Fibroblast of skin of left biceps (primary cell): ENCODE measurements around the gene RIC8A.
A peak's percentile ranks its signal among the peaks of the same experiment; 100 is the strongest.

Experiments used
- DNase-seq, 2 experiments: peaks; one replicate each; pipeline ENCODE4 v3.0.0-alpha.2; 2013; ENCODE audit warnings: low read depth in 2 of 2

RIC8A gene

GRCh38 chr11:241634-242033 lies 34.1 kb downstream of the RIC8A start:
- DNase-seq = no peak

GRCh38 chr11:244376-244775 lies 36.9 kb downstream of the RIC8A start:
- DNase-seq = no peak

- DNase-seq = no peak
Measured at GRCh38 chr11:249062-249461, 41.6 kb downstream of the RIC8A start.

- no peak for DNase-seq
Measured at GRCh38 chr11:250274-250673, 42.8 kb downstream of the RIC8A start.

GRCh38 chr11:250740-251299 lies 43.3 kb downstream of the RIC8A start:
- peak; percentile 5 to 6 for DNase-seq

- DNase-seq = no peak
Measured at GRCh38 chr11:251550-251949, 44.0 kb downstream of the RIC8A start.

- DNase-seq = no peak
Measured at GRCh38 chr11:252666-253065, 45.2 kb downstream of the RIC8A start.

- DNase-seq = no peak
Measured at GRCh38 chr11:253160-253885, 45.8 kb downstream of the RIC8A start.

GRCh38 chr11:253886-254270 lies 46.4 kb downstream of the RIC8A start:
- DNase-seq = no peak

GRCh38 chr11:255176-255575 lies 47.7 kb downstream of the RIC8A start:
- peak; percentile 18 to 19 for DNase-seq

GRCh38 chr11:255816-256215 lies 48.3 kb downstream of the RIC8A start:
- DNase-seq = no peak

GRCh38 chr11:256952-257737 lies 49.6 kb downstream of the RIC8A start:
- DNase-seq = no peak

GRCh38 chr11:257766-258493 lies 50.4 kb downstream of the RIC8A start:
- no peak for DNase-seq

GRCh38 chr11:259413-259812 lies 51.9 kb downstream of the RIC8A start:
- DNase-seq = no peak

GRCh38 chr11:261624-262023 lies 54.1 kb downstream of the RIC8A start:
- no peak for DNase-seq
